Sigmoid colon (tissue), 7 donors: ENCODE results near the gene PNKP. TPM values are rescaled to one million over a fixed set of nuclear protein-coding genes. Genes with fewer than 3 reads are reported as not detected.

Experiments
- DNase-seq: peaks from one replicate; pipeline ENCODE4 v3.0.0-alpha.2; 2019
- H3K27ac ChIP-seq, 4 donors: fragments of 200-600 bp; sonication (generic); one replicate each; pipeline ENCODE4 v1.5.1; 2016 to 2019; ENCODE audit warnings: mild to moderate bottlenecking in 1 of 4
- H3K27me3 ChIP-seq, 3 donors: fragments of 200-600 bp; sonication (generic); one replicate each; pipeline ENCODE4 v1.5.1; 2019; ENCODE audit warnings: mild to moderate bottlenecking in 1 of 3
- H3K36me3 ChIP-seq, 4 donors: fragments of 200-600 bp; sonication (generic); one replicate each; pipeline ENCODE4 v1.5.1; 2016 to 2019
- H3K4me1 ChIP-seq, 4 donors: fragments of 200-600 bp; sonication (generic); one replicate each; pipeline ENCODE4 v1.5.1; 2017 to 2019
- H3K4me3 ChIP-seq, 4 donors: fragments of 200-600 bp; sonication (generic); one replicate each; pipeline ENCODE4 v1.5.1; 2017 to 2019; ENCODE audit warnings: mild to moderate bottlenecking in 2 of 4, moderate library complexity in 1 of 4
- H3K9me3 ChIP-seq, 4 donors: fragments of 200-600 bp in 3 of 4; sonication (generic) in 3 of 4; one replicate each; pipeline versions ENCODE4 v1.5.1 to v1.6.1; 2013 to 2019
- CTCF ChIP-seq, 4 experiments: fragments of 450-650 bp in 3 of 4; fragments of 200-600 bp in 1 of 4; IDR thresholded peaks; one replicate each; pipeline ENCODE4 v1.5.1; 2016 to 2019; ENCODE audit warnings: antibody characterized with exemption in 4 of 4, mild to moderate bottlenecking in 3 of 4, moderate library complexity in 2 of 4
- EP300 ChIP-seq, 4 donors: sonication (generic); formaldehyde crosslinking; IDR thresholded peaks; one replicate each; pipeline ENCODE4 v1.6.1; 2017; ENCODE audit warnings: antibody characterized with exemption in 4 of 4
- POLR2A ChIP-seq, 2 donors: fragments of 450-650 bp; IDR thresholded peaks; one replicate each; pipeline ENCODE4 v1.6.1; 2016; ENCODE audit warnings: antibody characterized with exemption in 2 of 2, mild to moderate bottlenecking in 2 of 2, moderate library complexity in 2 of 2
- POLR2AphosphoS5 ChIP-seq, 4 donors: sonication (generic); formaldehyde crosslinking; IDR thresholded peaks; one replicate each; pipeline ENCODE4 v1.6.1; 2017; ENCODE audit warnings: antibody characterized with exemption in 4 of 4
- WGBS, 2 donors: extraction: QIAGEN DNeasy Blood & Tissue Kit; methylation state at CpG; one replicate each; pipeline ENCODE4 v1.1.7; 2013; 5-methylcytosine and 5-hydroxymethylcytosine counted together
- intact Hi-C: fragments of 100-400 bp; cut with DNase I; formaldehyde crosslinking; loops from one replicate; pipeline ENCODE4 v1.15.1; 2023
- polyA plus RNA-seq, 3 donors: library from polyadenylated mRNA; stranded (reverse); fragments of 200-250 nt; gene quantifications; one replicate each; pipeline ENCODE4 v1.2.3, GENCODE V29; 2013
- total RNA-seq, 4 donors: library from RNA; depleted of rRNA; stranded (reverse); fragments of >200 nt; gene quantifications; one replicate each; pipeline ENCODE4 v1.1.0, GENCODE V29; 2016
- donor health status: healthy with polysubstance abuse.
- donor health status: Bipolar disorder and iron deficiency.
- donor health status: healthy.

The PNKP gene
- total and polyA plus RNA-seq, 7 donors = 27.0 to 88.8 (median 34.0) TPM

GRCh38 chr19:49906879-49907564 is 39.6 kb upstream of the PNKP start:
- DNase-seq = no peak
- intact Hi-C loops = no loop called here
- Histone ChIP-seq H3K27ac (no peak overlapping the region), H3K4me3 (no peak overlapping the region), H3K36me3 (peaks cover 11 to 45% (median 17%) of the 10 kb centered on the region in 4 donors), H3K27me3 (no peaks in the 10 kb centered on the region), H3K4me1 (peaks cover 0 to 4% (median 2%) of the 10 kb centered on the region in 4 donors), H3K9me3 (no peaks in the 10 kb centered on the region)
- no peak for TF ChIP-seq CTCF (IDR thresholded peaks at IDR 0.05)
- no peak for TF ChIP-seq POLR2AphosphoS5 (IDR thresholded peaks at IDR 0.05)
- TF ChIP-seq POLR2A (IDR thresholded peaks at IDR 0.05) = no peak
- TF ChIP-seq EP300 (IDR thresholded peaks at IDR 0.05) = no peak
- 88 to 93% methylated on average over 16 of the region's 16 CpGs for WGBS, 2 donors

DNA sequence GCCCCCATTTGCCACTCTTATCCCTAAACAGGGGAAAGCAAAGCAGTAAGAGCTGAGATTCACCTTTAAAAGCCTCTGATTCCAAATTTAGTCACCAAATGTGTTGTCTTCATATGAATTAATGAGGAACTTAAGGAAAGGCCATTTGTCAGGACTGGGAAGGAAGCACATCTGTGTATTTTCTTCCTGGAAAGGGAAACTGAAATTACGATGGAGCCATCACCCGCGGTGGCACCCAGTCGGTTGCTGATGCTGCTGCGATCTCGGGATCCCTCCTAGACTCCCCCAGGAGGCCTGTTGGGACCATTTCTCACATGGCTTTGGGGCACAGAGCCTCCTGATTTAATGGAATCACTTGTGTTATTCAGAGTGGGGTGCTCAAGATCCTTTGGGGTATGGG is 36.8 kb upstream of the PNKP start:
- H3K4me1 ChIP-seq = no peaks in the 10 kb centered on the region
- intact Hi-C loops = no loop called here
- no peak for DNase-seq
- no peak overlapping the region for H3K27ac ChIP-seq
- peaks cover 11 to 32% (median 13%) of the 10 kb centered on the region in 4 donors for H3K36me3 ChIP-seq
- H3K4me3 ChIP-seq = no peak overlapping the region
- H3K9me3 ChIP-seq = no peaks in the 10 kb centered on the region
- 35 to 48% methylated on average over 6 of the region's 6 CpGs for WGBS, 2 donors
- TF ChIP-seq POLR2A (IDR thresholded peaks at IDR 0.05) = no peak
- no peak for TF ChIP-seq POLR2AphosphoS5 (IDR thresholded peaks at IDR 0.05)
- TF ChIP-seq CTCF (IDR thresholded peaks at IDR 0.05) = no peak
- no peak for TF ChIP-seq EP300 (IDR thresholded peaks at IDR 0.05)
- no peaks in the 10 kb centered on the region for H3K27me3 ChIP-seq

DNA sequence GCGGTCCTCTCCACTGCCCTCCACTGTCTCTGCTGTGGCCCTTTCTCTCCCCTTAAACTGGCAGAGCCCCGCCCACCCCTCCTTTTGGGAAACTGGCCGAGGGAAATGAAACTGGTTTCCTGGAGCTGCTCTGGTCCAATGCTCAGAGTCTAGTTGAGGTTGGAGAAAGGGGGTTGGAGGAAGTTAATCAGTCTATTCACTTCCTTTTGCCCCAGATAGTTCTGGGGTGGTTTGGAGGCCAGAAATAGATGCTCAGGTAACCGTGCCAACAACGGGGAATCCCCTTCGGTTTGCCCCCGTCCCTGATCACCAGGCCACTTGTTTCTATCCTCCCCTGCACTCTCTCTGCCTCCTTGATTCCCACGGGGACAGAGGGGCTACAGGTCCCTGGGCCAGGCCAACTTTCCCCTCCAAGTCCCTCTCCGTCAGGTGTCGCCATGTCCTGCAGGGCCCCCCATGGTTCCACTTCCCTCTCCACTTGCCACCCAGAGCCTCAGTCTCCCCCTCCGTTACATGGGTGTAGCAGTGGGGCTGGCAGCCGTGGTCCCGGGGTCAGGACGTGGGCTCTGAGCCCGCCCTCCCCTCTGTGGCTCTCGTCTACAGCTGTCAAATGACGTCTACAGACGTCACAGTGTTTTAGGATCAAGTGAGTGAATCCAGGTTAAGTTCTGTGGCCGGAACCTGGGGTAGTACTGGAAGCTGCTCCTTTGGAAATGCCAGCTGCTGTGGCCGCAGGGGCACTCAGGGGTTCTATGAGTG is 29.7 kb upstream of the PNKP start, which contains the start of gene IL4I1:
IL4I1 (minus strand) TSS at position 25 of the 759 bp plus-strand sequence. CDS start 727 bp downstream, outside the sequence.
- TF ChIP-seq CTCF (IDR thresholded peaks at IDR 0.05) (no peak), POLR2A (IDR thresholded peaks at IDR 0.05) (no peak), EP300 (IDR thresholded peaks at IDR 0.05) (no peak), POLR2AphosphoS5 (IDR thresholded peaks at IDR 0.05) (no peak)
- H3K4me1 ChIP-seq = peaks cover 0 to 16% (median 13%) of the 10 kb centered on the region in 4 donors
- H3K27me3 ChIP-seq = peaks cover 0 to 11% (median 9%) of the 10 kb centered on the region in 3 donors
- no peak within 1 kb of the TSS for H3K4me3 ChIP-seq
- no peak for DNase-seq
- H3K27ac ChIP-seq = peak within 1 kb of the TSS; percentile 27 to 50 (median 36)
- H3K9me3 ChIP-seq = no peaks in the 10 kb centered on the region
- WGBS, 2 donors = 21 to 37% methylated on average over 19 to 20 of the region's 20 CpGs
- H3K36me3 ChIP-seq = no peaks in the 10 kb centered on the region
- intact Hi-C loops = no loop called here

DNA sequence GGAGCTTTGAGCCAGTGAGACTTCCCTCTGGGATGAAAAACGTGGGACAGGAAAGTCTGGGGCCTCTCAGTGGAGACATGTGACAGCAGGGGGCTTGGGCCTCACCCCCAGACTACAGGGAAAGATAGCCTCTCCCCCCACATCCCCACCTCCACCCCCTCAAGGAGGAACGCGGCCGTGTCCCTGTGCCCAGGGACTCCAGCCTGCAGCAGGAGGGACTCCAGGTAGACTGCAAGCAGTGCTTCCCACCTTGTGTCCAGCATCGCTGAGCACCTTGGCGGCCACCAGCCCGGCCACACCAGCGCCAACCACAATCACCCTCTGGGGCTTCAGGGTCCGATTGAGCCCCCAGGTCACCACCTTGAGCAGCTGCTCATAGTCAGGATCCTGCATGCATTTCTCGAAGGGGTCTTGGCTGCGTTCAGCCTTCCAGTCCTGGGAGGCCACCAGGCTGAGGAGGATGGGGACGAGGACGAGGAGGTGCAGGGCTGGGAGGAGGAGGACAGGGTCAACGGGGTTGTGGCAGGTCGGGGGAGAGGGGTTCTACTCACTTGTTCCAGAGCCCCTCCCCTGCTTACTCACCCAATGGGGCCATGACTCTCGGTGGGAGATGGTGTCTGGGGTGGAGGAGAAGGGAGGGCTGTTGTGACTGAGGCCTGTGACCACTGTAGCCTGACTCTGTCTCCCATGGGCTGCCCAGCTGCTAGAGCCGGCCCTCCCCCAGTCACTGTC is 28.4 kb upstream of the PNKP start:
- H3K27me3 ChIP-seq = peaks cover 0 to 19% (median 18%) of the 10 kb centered on the region in 3 donors
- H3K4me3 ChIP-seq = no peak overlapping the region
- H3K4me1 ChIP-seq = peaks cover 0 to 20% (median 14%) of the 10 kb centered on the region in 4 donors
- no peak overlapping the region for H3K27ac ChIP-seq
- WGBS, 2 donors = 71 to 72% methylated on average over 17 of the region's 17 CpGs
- no peaks in the 10 kb centered on the region for H3K9me3 ChIP-seq
- TF ChIP-seq POLR2A (IDR thresholded peaks at IDR 0.05) = no peak
- no peak for TF ChIP-seq CTCF (IDR thresholded peaks at IDR 0.05)
- no peak for TF ChIP-seq EP300 (IDR thresholded peaks at IDR 0.05)
- TF ChIP-seq POLR2AphosphoS5 (IDR thresholded peaks at IDR 0.05) = no peak
- no peak for DNase-seq
- no peaks in the 10 kb centered on the region for H3K36me3 ChIP-seq
- intact Hi-C loops = no loop called here
